GM12878 (cell line): Measurements from ENCODE around the gene RIMBP2. TPM values are rescaled to one million over a fixed set of nuclear protein-coding genes. Genes with fewer than 3 reads are reported as not detected.

Experiments
- ATAC-seq: fragments of 200-7000 bp; cut with Tn5 transposase; 3 replicates; pipeline ENCODE4 v1.9.1; 2020; ENCODE audit warnings: mild to moderate bottlenecking, moderate library complexity
- BruUV-seq: library from RNA; stranded (reverse); fragments of 400-500 nt; replicated peaks from 2 replicates; lab custom pipeline; 2021; lab: Mats Ljungman, UMichigan
- CTCF ChIA-PET: fragments of 300-600 bp; sonication (Branson Sonifier 250); formaldehyde crosslinking; extraction: SDS; loops from one replicate; lab custom pipeline; 2021; ENCODE audit warnings: inconsistent platforms; lab: Yijun Ruan, JAX
- POLR2A ChIA-PET: fragments of 350-600 bp; formaldehyde crosslinking; extraction: SDS; loops from one replicate; lab custom pipeline; 2021; ENCODE audit warnings: inconsistent platforms; lab: Charles Lee
- RAD21 ChIA-PET: fragments of 300-600 bp; sonication (Branson Sonifier 250); formaldehyde crosslinking; loops from one replicate; lab custom pipeline; 2023; ENCODE audit warnings: antibody characterized with exemption; ENCODE audit not compliant: unreplicated experiment; lab: Charles Lee
- SMC1A ChIA-PET: fragments of 300-600 bp; sonication (Branson Sonifier 250); formaldehyde crosslinking; loops from one replicate; lab custom pipeline; 2023; ENCODE audit not compliant: unreplicated experiment, uncharacterized antibody; lab: Charles Lee
- DNase-seq: peaks from one replicate; pipeline ENCODE4 v3.0.0-alpha.2; 2011; ENCODE audit warnings: low read depth, low spot score
- FAIRE-seq: peaks from 3 replicates; lab custom pipeline; 2011; peaks lifted over from hg19 to GRCh38; lab: Jason Lieb, UNC
- H2AFZ ChIP-seq: 2 replicates; pipeline ENCODE4 v1.6.0; 2011; ENCODE audit warnings: low read depth, low read length, control low read depth; ENCODE audit not compliant: control insufficient read depth
- H3K27ac ChIP-seq: 2 replicates; pipeline ENCODE4 v1.5.1; 2011; ENCODE audit warnings: control low read depth; ENCODE audit not compliant: control insufficient read depth, insufficient read depth
- H3K27me3 ChIP-seq, 2 experiments: replicated peaks in 1 of 2; 2 replicates each; pipeline versions ENCODE4 v1.6.0 to v1.6.1; 2011; ENCODE audit warnings: low read length in 1 of 2; ENCODE audit not compliant: control insufficient read depth in 2 of 2, insufficient read depth in 2 of 2
- H3K36me3 ChIP-seq, 2 experiments: 2 replicates each; pipeline ENCODE4 v1.5.1; 2011; ENCODE audit warnings: low read length in 1 of 2; ENCODE audit not compliant: control insufficient read depth in 2 of 2, insufficient read depth in 2 of 2
- H3K4me1 ChIP-seq: 2 replicates; pipeline ENCODE4 v1.6.1; 2011; ENCODE audit warnings: mild to moderate bottlenecking, low read length, moderate library complexity, mixed read lengths; ENCODE audit not compliant: control insufficient read depth, insufficient read depth
- H3K4me2 ChIP-seq: 2 replicates; pipeline ENCODE4 v1.6.0; 2011; ENCODE audit warnings: control low read depth; ENCODE audit not compliant: control insufficient read depth, insufficient read depth
- H3K4me3 ChIP-seq: fragments of 200-600 bp; sonication (generic); 2 replicates; pipeline ENCODE4 v1.5.1; 2016
- H3K79me2 ChIP-seq: 2 replicates; pipeline ENCODE4 v1.6.0; 2011; ENCODE audit warnings: low read length; ENCODE audit not compliant: control insufficient read depth, insufficient read depth
- H3K9ac ChIP-seq: 2 replicates; pipeline ENCODE4 v1.8.0; 2011; ENCODE audit warnings: low read length, control low read depth, mixed read lengths; ENCODE audit not compliant: control insufficient read depth, insufficient read depth
- H3K9me3 ChIP-seq: replicated peaks from 3 replicates; pipeline ENCODE4 v1.5.1; 2011; ENCODE audit warnings: mild to moderate bottlenecking, low read length; ENCODE audit not compliant: control insufficient read depth, insufficient read depth
- H4K20me1 ChIP-seq: 2 replicates; pipeline ENCODE4 v1.6.0; 2011; ENCODE audit not compliant: control insufficient read depth, insufficient read depth
- CHD1 ChIP-seq: IDR thresholded peaks from 2 replicates; pipeline ENCODE4 v1.6.1; 2012; ENCODE audit warnings: low read depth, low read length, improper control_type of control experiment
- EZH2 ChIP-seq: IDR thresholded peaks from 2 replicates; pipeline ENCODE4 v1.6.1; 2012; ENCODE audit warnings: low read depth, mild to moderate bottlenecking, control low read depth, inconsistent platforms, low read length, borderline replicate concordance; ENCODE audit not compliant: control insufficient read depth
- GABPA ChIP-seq: IDR thresholded peaks from 2 replicates; pipeline ENCODE4 v1.6.1; 2014; ENCODE audit warnings: antibody characterized with exemption, low read depth, mild to moderate bottlenecking, inconsistent platforms
- RCOR1 ChIP-seq: conservative IDR thresholded peaks from 2 replicates; pipeline ENCODE4 v1.6.1; 2012; ENCODE audit warnings: low read depth, low read length, improper control_type of control experiment
- RELB ChIP-seq: fragments of 450-650 bp; IDR thresholded peaks from 2 replicates; pipeline ENCODE4 v1.6.1; 2017; ENCODE audit warnings: low read depth, mild to moderate bottlenecking, moderate library complexity
- ZNF384 ChIP-seq: IDR thresholded peaks from 2 replicates; pipeline ENCODE4 v1.6.1; 2012; ENCODE audit warnings: low read depth, mild to moderate bottlenecking, low read length, improper control_type of control experiment, borderline replicate concordance
- ZNF622 ChIP-seq: fragments of 450-650 bp; IDR thresholded peaks from 2 replicates; pipeline ENCODE4 v1.6.1; 2017; ENCODE audit warnings: mild to moderate bottlenecking, inconsistent platforms
- WGBS: methylation state at CpG from one replicate; pipeline ENCODE4 v1.1.6; 2016; ENCODE audit warnings: low lambda C conversion rate; ENCODE audit not compliant: insufficient replicate concordance, insufficient coverage; ENCODE audit errors: missing lambda C conversion rate; 5-methylcytosine and 5-hydroxymethylcytosine counted together
- in situ Hi-C: fragments of 300-500 bp; cut with MboI; formaldehyde crosslinking; loops from 9 replicates; pipeline ENCODE4 v1.14.3; 2018; ENCODE audit warnings: mixed read lengths
- intact Hi-C: fragments of 100-400 bp; cut with micrococcal nuclease; formaldehyde crosslinking; loops from one replicate; pipeline ENCODE4 v1.14.2; 2022; ENCODE audit not compliant: unreplicated experiment
- polyA plus RNA-seq, 11 experiments: library from polyadenylated mRNA; depleted of rRNA in 4 of 11; unstranded in 6 of 11; stranded (reverse) in 5 of 11; fragments of >200 nt; fragmentation: Nextera tagmentation in 4 of 11; fragmentation: Illumina TruSeq in 1 of 11; extraction: Ambion mirVana in 4 of 11; extraction: Trizol in 1 of 11; gene quantifications; 1 replicate in 1 of 11; 2 replicates in 10 of 11; pipeline versions ENCODE4 v1.2.1 to v1.2.3, GENCODE V29; 2011 to 2016; ENCODE audit warnings: inconsistent platforms in 2 of 11, missing spikeins in 2 of 11, low read depth in 1 of 11
- total RNA-seq, 4 experiments: library from RNA; depleted of rRNA in 3 of 4; stranded (reverse); fragments of >200 nt in 3 of 4; fragmentation: Illumina TruSeq in 1 of 4; extraction: Trizol in 1 of 4; gene quantifications; 2 replicates each; pipeline versions ENCODE4 v1.2.1 to v1.2.3, GENCODE V29; 2013 to 2021
- TF ChIP-seq, protein P1 (sequence below): IDR thresholded peaks from 2 replicates; pipeline ENCODE4 v1.6.1; 2011; ENCODE audit warnings: borderline replicate concordance, low read depth, mild to moderate bottlenecking, moderate library complexity, mixed read lengths, low read length; ENCODE audit not compliant: insufficient read depth; ENCODE audit errors: extremely low read length

RIMBP2 gene
- total and polyA plus RNA-seq, 10 of the 15 experiments (the other 5 are each of a cell fraction or from before 2014, with no cell fraction given): 0.04 to 2.9 (median 0.07) TPM; not detected in 1

DNA sequence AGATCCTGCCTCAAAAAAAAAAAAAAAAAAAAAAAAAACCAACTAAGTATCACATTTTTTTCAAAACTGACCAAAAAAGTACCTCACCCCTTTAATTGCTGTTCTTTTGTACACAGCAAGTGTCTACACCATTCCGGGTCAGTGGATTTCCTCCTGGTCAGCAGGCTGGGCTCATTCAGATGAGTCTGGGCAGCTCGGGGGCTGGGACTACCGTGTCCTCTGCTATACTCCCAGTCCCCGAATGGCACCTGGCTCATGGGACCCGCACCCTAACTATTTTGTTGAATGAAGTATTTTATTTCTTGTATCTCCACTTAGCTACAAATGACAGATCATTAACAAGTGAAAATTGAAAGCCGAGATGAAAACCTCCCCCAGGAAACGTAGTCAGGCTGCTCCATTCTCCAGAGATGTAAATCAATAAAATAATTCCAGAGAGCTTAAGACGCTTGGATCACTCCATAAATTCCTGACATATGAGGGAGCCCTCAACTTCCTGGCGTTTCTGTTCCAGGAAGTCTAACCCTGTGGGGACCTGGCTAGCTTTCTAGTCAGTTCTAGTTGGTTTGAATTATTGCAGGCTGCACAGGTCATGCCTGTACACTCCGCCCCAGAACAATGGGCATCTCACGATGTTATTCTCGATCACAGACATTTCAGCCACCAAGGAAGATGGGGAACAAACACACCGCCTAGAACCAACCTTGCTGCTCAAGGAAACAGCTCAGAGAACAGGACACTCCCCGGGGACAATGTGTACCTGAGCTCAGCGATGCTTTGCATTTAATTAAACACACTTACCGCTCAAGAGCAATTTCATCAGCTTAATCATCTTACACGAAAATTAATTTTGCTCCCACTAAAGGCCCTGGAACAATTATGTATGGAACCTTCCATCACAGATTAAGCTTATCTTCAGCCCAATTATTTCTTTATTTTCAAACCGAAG lies 76.3 kb downstream of the RIMBP2 start (continued):
- TF ChIP-seq RCOR1: no peak

GRCh38 chr12:130636370-130636769 lies 79.7 kb downstream of the RIMBP2 start:
- ChIA-PET RAD21 (no interaction called here), SMC1A (no interaction called here), POLR2A (no interaction called here), CTCF (no interaction called here)
- H4K20me1 ChIP-seq: no peaks in the 10 kb centered on the region
- H3K4me1 ChIP-seq: no peaks in the 10 kb centered on the region
- DNase-seq (no peak), ATAC-seq (no peak), FAIRE-seq (no peak)
- TF ChIP-seq ZNF622: no peak
- TF ChIP-seq GABPA: no peak
- no peak for TF ChIP-seq EZH2
- in situ Hi-C loops (no loop called here), intact Hi-C loops (no loop called here)
- H3K4me2 ChIP-seq: no peak overlapping the region
- WGBS: 15% methylated on average over 5 of the region's 5 CpGs
- no peak overlapping the region for H3K27ac ChIP-seq
- no peaks in the 10 kb centered on the region for H3K27me3 ChIP-seq
- H3K79me2 ChIP-seq: no peaks in the 10 kb centered on the region
- H3K9me3 ChIP-seq: no peaks in the 10 kb centered on the region
- H3K36me3 ChIP-seq: no peaks in the 10 kb centered on the region
- no peak overlapping the region for H3K9ac ChIP-seq
- no peak overlapping the region for H3K4me3 ChIP-seq
- H2AFZ ChIP-seq: no peak overlapping the region
- no TSS peak for BruUV-seq

- in situ Hi-C loops: no loop called here
- TF ChIP-seq CHD1 (no peak), RELB (no peak), ZNF384 (no peak)
- TF ChIP-seq, protein P1, sequence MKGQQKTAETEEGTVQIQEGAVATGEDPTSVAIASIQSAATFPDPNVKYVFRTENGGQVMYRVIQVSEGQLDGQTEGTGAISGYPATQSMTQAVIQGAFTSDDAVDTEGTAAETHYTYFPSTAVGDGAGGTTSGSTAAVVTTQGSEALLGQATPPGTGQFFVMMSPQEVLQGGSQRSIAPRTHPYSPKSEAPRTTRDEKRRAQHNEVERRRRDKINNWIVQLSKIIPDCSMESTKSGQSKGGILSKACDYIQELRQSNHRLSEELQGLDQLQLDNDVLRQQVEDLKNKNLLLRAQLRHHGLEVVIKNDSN: no peak
These were observed 81.2 kb downstream of the RIMBP2 start for GRCh38 chr12:130634866-130635265.

More at GRCh38 chr12:130634866-130635265, 81.2 kb downstream of the RIMBP2 start:
- ATAC-seq: no peak
- ChIA-PET RAD21 (interaction anchor here (0.7 kb wide), 2 partner anchors 12 to 78 kb away, joined by 3 read pairs; no protein-coding TSS in a partner anchor), CTCF (no interaction called here), SMC1A (no interaction called here), POLR2A (no interaction called here)
- intact Hi-C loops: no loop called here
- H4K20me1 ChIP-seq: no peaks in the 10 kb centered on the region
- no peaks in the 10 kb centered on the region for H3K9me3 ChIP-seq
- H3K4me2 ChIP-seq: no peak overlapping the region
- BruUV-seq: no TSS peak
- H3K27me3 ChIP-seq: no peaks in the 10 kb centered on the region
- H3K79me2 ChIP-seq: no peaks in the 10 kb centered on the region
- DNase-seq: no peak
- H2AFZ ChIP-seq: no peak overlapping the region
- WGBS: 10% methylated on average over 4 of the region's 4 CpGs
- no peaks in the 10 kb centered on the region for H3K4me1 ChIP-seq
- FAIRE-seq: no peak
- no peak overlapping the region for H3K4me3 ChIP-seq
- H3K27ac ChIP-seq: no peak overlapping the region
- H3K9ac ChIP-seq: no peak overlapping the region
- no peaks in the 10 kb centered on the region for H3K36me3 ChIP-seq
